LNCaP clone FGC (cell line): ENCODE results near the gene AP4S1.

ENCODE experiments used
- DNase-seq: peaks from one replicate; pipeline ENCODE4 v3.0.0-alpha.2; 2011; ENCODE audit warnings: low read depth
- H3K4me3 ChIP-seq: 2 replicates; pipeline ENCODE4 v1.5.1; 2011; ENCODE audit warnings: mild to moderate bottlenecking, low read depth, low read length, control low read depth
- CTCF ChIP-seq: IDR thresholded peaks from 2 replicates; pipeline ENCODE4 v1.5.1; 2012; ENCODE audit warnings: mild to moderate bottlenecking; ENCODE audit not compliant: control insufficient read depth, insufficient read depth; ENCODE audit errors: extremely low read depth

Gene AP4S1

GRCh38 chr14:31137214-31137889 lies 111.9 kb downstream of the AP4S1 start:
- no peak for TF ChIP-seq CTCF
- no peak overlapping the region for H3K4me3 ChIP-seq
- no peak for DNase-seq

- H3K4me3 ChIP-seq: no peak overlapping the region
- no peak for DNase-seq
- no peak for TF ChIP-seq CTCF
Measured at GRCh38 chr14:31138301-31138700, 112.9 kb downstream of the AP4S1 start.

- H3K4me3 ChIP-seq: no peak overlapping the region
- DNase-seq: no peak
- TF ChIP-seq CTCF: no peak
Measured at GRCh38 chr14:31139301-31139847, 113.9 kb downstream of the AP4S1 start.

- no peak for DNase-seq
- no peak for TF ChIP-seq CTCF
- H3K4me3 ChIP-seq: no peak overlapping the region
Measured at GRCh38 chr14:31142455-31143087, 117.1 kb downstream of the AP4S1 start.
